Activated T-helper 2 cell treated with anti-CD3 and anti-CD28 coated beads, Interferon-gamma antibody, Interleukin-2, Interleukin-4, amounts not matched to agents 10 μg/mL and 5 μg/mL and 100 μg/mL, durations not matched to agents 14 hours and 24 hours and 36 hours (primary cell): ENCODE results near the gene FOXP1. TPM values are rescaled to one million over a fixed set of nuclear protein-coding genes. Genes with fewer than 3 reads are reported as not detected.

ENCODE experiments used
- DNase-seq: peaks from one replicate; pipeline ENCODE4 v3.0.0; 2021; ENCODE audit warnings: low spot score
- H3K27ac Mint-ChIP-seq: one replicate; pipeline ENCODE4 v1.8.0; 2021; ENCODE audit warnings: mixed read lengths
- H3K27me3 Mint-ChIP-seq: one replicate; pipeline ENCODE4 v1.8.0; 2021; ENCODE audit warnings: low read depth, mixed read lengths
- H3K36me3 Mint-ChIP-seq: one replicate; pipeline ENCODE4 v1.8.0; 2021; ENCODE audit warnings: low read depth, mixed read lengths
- H3K4me1 Mint-ChIP-seq: one replicate; pipeline ENCODE4 v1.8.0; 2021; ENCODE audit warnings: low read depth, mixed read lengths
- H3K4me3 Mint-ChIP-seq: one replicate; pipeline ENCODE4 v1.8.0; 2021; ENCODE audit warnings: low read depth, mild to moderate bottlenecking, moderate library complexity, mixed read lengths
- H3K9me3 Mint-ChIP-seq: one replicate; pipeline ENCODE4 v1.8.0; 2021; ENCODE audit warnings: mixed read lengths
- intact Hi-C: fragments of 100-400 bp; cut with micrococcal nuclease; formaldehyde crosslinking; loops from one replicate; pipeline ENCODE4 v1.15.1; 2023
- total RNA-seq: library from RNA; stranded (reverse); gene quantifications from 2 replicates; pipeline ENCODE4 v1.2.3, GENCODE V29; 2022

The FOXP1 gene
- total RNA-seq, 1 donor from 2014 or later = 132 TPM

DNA sequence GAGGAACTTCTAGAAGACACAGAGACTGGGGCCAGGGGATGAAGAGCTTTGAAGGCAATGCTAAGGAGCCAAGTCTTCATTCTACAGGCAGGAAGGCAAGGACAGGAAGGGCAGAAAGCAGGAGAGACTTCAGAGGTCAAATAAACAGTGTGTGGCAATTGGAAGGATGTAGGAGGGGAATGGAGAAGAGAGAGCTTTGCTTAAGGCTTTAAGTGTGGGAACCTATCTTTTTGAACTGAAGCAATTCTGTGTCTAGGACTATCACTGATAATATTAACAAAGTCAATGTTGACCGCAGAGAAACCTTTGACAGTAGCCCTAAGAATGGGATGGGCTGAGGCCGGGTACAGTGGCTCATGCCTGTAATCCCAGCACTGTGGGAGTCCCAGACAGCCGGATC lies 325.0 kb downstream of the FOXP1 start:
- Mint-ChIP-seq H3K27me3 (no peaks in the 10 kb centered on the region), H3K27ac (peak overlapping the region; percentile 36), H3K36me3 (peaks cover 28% of the 10 kb centered on the region), H3K4me1 (peaks cover 32% of the 10 kb centered on the region), H3K4me3 (no peak overlapping the region), H3K9me3 (no peaks in the 10 kb centered on the region)
- DNase-seq = no peak
- intact Hi-C loops = loop anchor here (5.0 kb wide), 1 partner anchor 34 kb away; no protein-coding TSS in a partner anchor

DNA sequence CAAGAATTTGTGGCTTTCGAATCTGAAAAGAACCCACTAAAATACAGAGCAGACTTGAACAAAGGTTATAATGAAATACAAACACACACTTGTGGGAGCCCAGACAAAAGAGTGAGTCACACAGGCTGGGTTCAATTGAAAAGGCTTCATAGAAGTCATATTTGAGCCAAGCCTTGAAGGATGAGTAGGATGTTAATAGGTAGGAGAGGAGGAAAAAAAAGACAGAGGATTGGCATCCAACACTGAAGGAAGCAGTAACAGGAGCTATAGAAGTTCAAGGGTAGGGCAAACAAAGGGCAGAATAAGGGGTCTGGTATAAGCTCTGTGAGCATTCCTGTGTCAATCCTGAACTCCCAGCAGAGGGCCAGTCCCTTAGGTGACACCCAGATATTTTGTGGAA lies 325.4 kb downstream of the FOXP1 start:
- H3K36me3 Mint-ChIP-seq = peaks cover 28% of the 10 kb centered on the region
- no peak overlapping the region for H3K4me3 Mint-ChIP-seq
- intact Hi-C loops = loop anchor here (5.0 kb wide), 1 partner anchor 34 kb away; no protein-coding TSS in a partner anchor
- H3K27ac Mint-ChIP-seq = peak overlapping the region; percentile 36
- no peaks in the 10 kb centered on the region for H3K27me3 Mint-ChIP-seq
- H3K4me1 Mint-ChIP-seq = peaks cover 29% of the 10 kb centered on the region
- DNase-seq = no peak
- H3K9me3 Mint-ChIP-seq = no peaks in the 10 kb centered on the region

GRCh38 chr3:71255498-71255897 lies 328.0 kb downstream of the FOXP1 start:
- intact Hi-C loops = loop anchor here (5.0 kb wide), 1 partner anchor 37 kb away; no protein-coding TSS in a partner anchor
- no peak overlapping the region for H3K4me3 Mint-ChIP-seq
- H3K4me1 Mint-ChIP-seq = peaks cover 19% of the 10 kb centered on the region

GRCh38 chr3:71254281-71255057 lies 329.1 kb downstream of the FOXP1 start:
- peaks cover 19% of the 10 kb centered on the region for H3K4me1 Mint-ChIP-seq
- H3K9me3 Mint-ChIP-seq = no peaks in the 10 kb centered on the region
- no peaks in the 10 kb centered on the region for H3K27me3 Mint-ChIP-seq
- DNase-seq = no peak
- H3K27ac Mint-ChIP-seq = no peak overlapping the region
- peaks cover 33% of the 10 kb centered on the region for H3K36me3 Mint-ChIP-seq
- H3K4me3 Mint-ChIP-seq = no peak overlapping the region
- intact Hi-C loops = loop anchor here (5.0 kb wide), 1 partner anchor 38 kb away; no protein-coding TSS in a partner anchor

More at GRCh38 chr3:71255498-71255897, 328.0 kb downstream of the FOXP1 start:
- Mint-ChIP-seq H3K27me3 (no peaks in the 10 kb centered on the region), H3K27ac (no peak overlapping the region), H3K9me3 (no peaks in the 10 kb centered on the region), H3K36me3 (peaks cover 33% of the 10 kb centered on the region)
- no peak for DNase-seq

DNA sequence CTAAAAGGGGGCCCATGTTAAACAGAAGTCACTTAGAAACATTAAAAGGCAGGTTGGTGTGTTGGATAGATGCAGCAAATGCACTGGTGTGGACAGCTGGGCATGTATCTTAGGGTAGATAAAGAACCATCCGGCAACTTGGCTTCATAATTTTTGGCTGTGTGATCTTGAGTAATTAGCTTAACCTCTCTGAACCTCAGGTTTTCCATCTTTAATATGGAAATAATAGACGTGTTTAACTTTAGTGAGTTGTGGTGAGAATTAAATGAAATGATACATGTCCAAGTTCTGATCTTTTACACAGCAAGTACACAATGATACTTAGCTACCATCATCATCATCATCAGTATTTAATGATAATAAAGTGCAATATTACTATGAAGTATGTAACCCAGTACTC lies 330.4 kb downstream of the FOXP1 start:
- Mint-ChIP-seq H3K27ac (no peak overlapping the region), H3K4me3 (no peak overlapping the region), H3K4me1 (peaks cover 14% of the 10 kb centered on the region), H3K9me3 (no peaks in the 10 kb centered on the region), H3K27me3 (no peaks in the 10 kb centered on the region), H3K36me3 (peaks cover 33% of the 10 kb centered on the region)
- intact Hi-C loops = no loop called here
- DNase-seq = no peak

GRCh38 chr3:71252466-71252865 lies 331.1 kb downstream of the FOXP1 start:
- Mint-ChIP-seq H3K27ac (no peak overlapping the region), H3K36me3 (peaks cover 29% of the 10 kb centered on the region), H3K9me3 (no peaks in the 10 kb centered on the region), H3K4me3 (no peak overlapping the region), H3K27me3 (no peaks in the 10 kb centered on the region), H3K4me1 (peaks cover 12% of the 10 kb centered on the region)
- intact Hi-C loops = no loop called here
- DNase-seq = no peak

DNA sequence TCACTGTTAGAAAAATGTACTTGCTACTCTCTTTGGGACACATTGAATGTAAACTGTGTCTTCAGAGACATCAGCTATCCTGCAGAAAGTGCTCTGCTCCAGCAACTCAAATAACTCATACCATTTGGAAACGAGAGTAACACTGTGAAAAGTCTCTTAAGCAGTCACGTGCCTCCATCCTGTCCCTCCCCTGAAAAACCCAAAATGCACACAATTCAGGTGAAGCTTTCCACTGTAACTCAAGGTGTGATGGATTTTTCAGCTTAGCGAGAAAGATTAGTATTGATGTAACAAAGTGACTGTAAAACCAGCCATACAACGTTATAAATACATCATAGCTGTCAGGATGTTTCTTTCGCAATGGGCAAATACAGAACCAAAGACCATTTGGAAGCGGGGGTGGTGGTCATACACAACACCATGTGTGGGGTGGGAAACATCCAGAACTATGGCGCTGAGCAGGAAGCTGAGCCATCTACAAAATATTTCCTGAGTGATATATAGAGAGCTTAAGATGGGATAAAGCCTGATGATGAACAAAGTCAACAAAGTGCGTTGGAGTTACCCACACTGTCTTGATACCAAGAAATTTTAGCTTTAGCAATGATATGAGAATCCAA lies 332.3 kb downstream of the FOXP1 start:
- no peaks in the 10 kb centered on the region for H3K27me3 Mint-ChIP-seq
- peaks cover 22% of the 10 kb centered on the region for H3K36me3 Mint-ChIP-seq
- no peak for DNase-seq
- no peak overlapping the region for H3K27ac Mint-ChIP-seq
- H3K9me3 Mint-ChIP-seq = no peaks in the 10 kb centered on the region
- intact Hi-C loops = no loop called here
- peaks cover 16% of the 10 kb centered on the region for H3K4me1 Mint-ChIP-seq
- no peak overlapping the region for H3K4me3 Mint-ChIP-seq

- peaks cover 21% of the 10 kb centered on the region for H3K36me3 Mint-ChIP-seq
- H3K27me3 Mint-ChIP-seq = no peaks in the 10 kb centered on the region
- H3K27ac Mint-ChIP-seq = no peak overlapping the region
- no peaks in the 10 kb centered on the region for H3K9me3 Mint-ChIP-seq
- DNase-seq = no peak
- peaks cover 21% of the 10 kb centered on the region for H3K4me1 Mint-ChIP-seq
- no peak overlapping the region for H3K4me3 Mint-ChIP-seq
- intact Hi-C loops = no loop called here
Observed at GRCh38 chr3:71250026-71250425, 333.5 kb downstream of the FOXP1 start.

GRCh38 chr3:71247958-71248335 lies 335.6 kb downstream of the FOXP1 start:
- peaks cover 22% of the 10 kb centered on the region for H3K4me1 Mint-ChIP-seq
- no peak overlapping the region for H3K4me3 Mint-ChIP-seq
- H3K9me3 Mint-ChIP-seq = no peaks in the 10 kb centered on the region
- intact Hi-C loops = no loop called here
- no peak overlapping the region for H3K27ac Mint-ChIP-seq
- DNase-seq = no peak
- H3K27me3 Mint-ChIP-seq = no peaks in the 10 kb centered on the region
- H3K36me3 Mint-ChIP-seq = peaks cover 8% of the 10 kb centered on the region

DNA sequence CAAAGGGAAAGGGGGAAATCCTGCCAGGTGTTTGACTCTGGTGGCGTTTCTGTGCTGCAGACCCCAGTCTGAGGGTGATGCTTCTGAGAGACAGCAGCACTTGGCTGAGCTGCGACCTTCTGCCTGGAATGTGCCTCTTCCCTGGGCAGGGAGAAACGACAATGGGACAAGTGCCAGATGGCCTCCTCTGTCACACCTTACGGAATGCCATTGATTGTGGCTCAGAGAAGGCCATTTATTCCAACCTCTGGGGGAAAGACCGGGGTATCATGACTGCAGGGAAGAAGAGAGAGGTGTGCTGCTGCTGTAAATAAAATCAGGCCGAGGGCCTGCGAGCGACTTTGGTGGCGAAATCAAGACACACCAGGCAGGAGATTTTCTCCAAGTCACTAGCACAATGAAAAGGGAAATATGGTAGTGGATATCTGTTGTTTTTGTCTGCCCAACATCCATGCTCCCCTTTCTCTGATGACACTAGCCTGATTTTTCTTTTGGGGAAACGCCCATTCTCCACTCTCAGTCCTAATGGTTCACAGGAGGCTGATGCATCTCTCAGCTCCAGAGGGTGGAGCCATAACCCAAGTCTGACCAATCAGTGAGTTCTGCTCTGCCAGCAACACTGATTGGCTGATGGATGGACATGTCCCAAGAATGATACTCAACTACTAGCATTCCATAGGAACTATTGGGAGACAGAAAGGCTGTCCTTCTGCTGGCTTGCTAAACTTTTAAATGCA lies 336.1 kb downstream of the FOXP1 start:
- intact Hi-C loops = no loop called here
- Mint-ChIP-seq H3K27me3 (no peaks in the 10 kb centered on the region), H3K9me3 (no peaks in the 10 kb centered on the region), H3K36me3 (peaks cover 6% of the 10 kb centered on the region), H3K4me1 (peaks cover 22% of the 10 kb centered on the region), H3K4me3 (no peak overlapping the region), H3K27ac (no peak overlapping the region)
- no peak for DNase-seq

DNA sequence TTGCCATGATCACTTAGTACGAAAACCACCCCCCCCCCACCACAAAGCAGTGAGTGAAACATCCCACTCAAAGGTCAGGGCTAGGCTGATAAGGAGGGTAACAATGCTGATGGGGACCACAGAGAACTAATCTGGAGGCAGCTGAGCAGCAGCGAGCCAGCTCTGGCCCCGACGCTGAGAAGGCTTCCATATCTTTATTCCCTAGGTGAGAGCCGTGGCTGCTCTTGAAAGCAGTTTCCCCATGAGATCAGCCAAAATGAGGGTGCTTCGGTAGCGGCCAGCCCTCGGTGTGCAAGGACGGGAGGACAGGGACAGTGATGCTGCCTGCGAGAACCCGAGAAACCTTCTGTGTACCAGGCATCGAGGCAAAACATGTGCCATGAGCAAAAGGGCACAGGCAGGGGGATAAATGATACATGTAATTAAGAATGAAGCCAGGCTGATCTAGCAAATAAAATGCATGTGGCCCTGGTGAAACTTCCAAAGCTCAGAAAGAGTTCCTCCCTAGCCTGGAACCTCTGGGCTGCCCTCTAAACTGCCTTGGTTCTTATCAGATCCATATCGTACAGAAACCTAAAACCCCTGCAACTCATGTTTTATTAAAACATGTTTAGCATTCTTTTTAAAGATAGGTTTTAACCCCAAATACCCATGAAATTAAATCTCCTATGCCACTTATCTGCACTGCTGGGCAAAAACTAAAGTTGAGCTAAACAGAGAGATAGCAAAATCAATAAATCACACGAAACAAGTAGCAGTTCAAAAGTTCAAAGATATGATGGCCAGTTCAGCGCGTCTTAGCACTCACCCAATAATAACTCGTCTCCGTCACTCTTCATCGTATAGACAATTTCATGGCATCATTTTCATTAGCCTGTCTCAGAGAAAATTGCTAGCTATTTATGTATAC lies 337.3 kb downstream of the FOXP1 start:
- peaks cover 22% of the 10 kb centered on the region for H3K4me1 Mint-ChIP-seq
- intact Hi-C loops = no loop called here

DNA sequence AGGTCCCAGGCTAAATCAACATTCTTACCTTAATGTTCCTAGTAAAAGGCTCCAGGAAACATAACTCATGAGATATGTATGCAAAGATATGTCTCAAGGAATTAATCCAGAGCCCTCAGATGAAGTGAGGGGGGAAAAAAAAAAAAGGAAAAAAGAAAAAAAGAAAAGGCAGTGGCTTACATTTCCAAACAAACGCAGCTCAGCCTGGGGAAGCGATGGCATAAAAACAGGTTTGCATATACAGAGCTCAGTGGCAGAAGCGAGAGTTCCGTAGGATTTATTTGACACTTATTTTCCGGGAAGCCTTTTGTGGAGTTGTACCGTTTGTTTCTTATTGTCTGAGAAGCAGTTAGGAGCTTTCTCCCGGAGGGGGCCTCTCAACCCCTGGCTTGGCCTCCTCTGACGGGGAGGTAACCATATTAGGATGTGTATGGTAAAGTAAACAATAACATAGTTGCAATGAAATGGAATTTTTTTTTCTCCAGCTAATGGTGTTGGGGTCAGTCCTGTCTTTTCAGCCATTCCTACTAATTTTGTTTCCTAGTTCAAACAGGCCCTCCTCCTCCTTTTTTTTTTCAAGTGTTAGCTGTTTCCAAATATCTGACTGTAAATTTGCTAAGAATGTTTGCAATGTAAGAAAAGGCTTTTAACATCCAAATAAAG lies 338.6 kb downstream of the FOXP1 start:
- Mint-ChIP-seq H3K4me1 (peaks cover 25% of the 10 kb centered on the region), H3K27ac (no peak overlapping the region), H3K36me3 (no peaks in the 10 kb centered on the region), H3K4me3 (no peak overlapping the region), H3K27me3 (no peaks in the 10 kb centered on the region), H3K9me3 (no peaks in the 10 kb centered on the region)
- no peak for DNase-seq
- intact Hi-C loops = no loop called here

More for the DNA sequence above, 337.3 kb downstream of the FOXP1 start:
- Mint-ChIP-seq H3K36me3 (no peaks in the 10 kb centered on the region), H3K27me3 (no peaks in the 10 kb centered on the region), H3K27ac (no peak overlapping the region), H3K9me3 (no peaks in the 10 kb centered on the region), H3K4me3 (no peak overlapping the region)
- no peak for DNase-seq
